Colonic mucosa (tissue), 4 donors: ENCODE results near the gene MEI1. TPM values are rescaled to one million over a fixed set of nuclear protein-coding genes. Genes with fewer than 3 reads are reported as not detected.
A peak's percentile ranks its signal among the peaks of the same experiment; 100 is the strongest.

Source experiments
- DNase-seq: peaks from one replicate; pipeline ENCODE4 v3.0.0-alpha.2; 2020
- H3K27ac ChIP-seq: fragments of 200-600 bp; one replicate; pipeline ENCODE4 v1.8.0; 2021
- H3K27me3 ChIP-seq: fragments of 200-600 bp; one replicate; pipeline ENCODE4 v1.8.0; 2021
- H3K36me3 ChIP-seq: fragments of 200-600 bp; one replicate; pipeline ENCODE4 v1.8.0; 2021
- H3K4me1 ChIP-seq: fragments of 200-600 bp; one replicate; pipeline ENCODE4 v1.8.0; 2021; ENCODE audit warnings: mild to moderate bottlenecking
- H3K4me3 ChIP-seq: fragments of 200-600 bp; one replicate; pipeline ENCODE4 v1.8.0; 2021
- H3K9ac ChIP-seq, 2 donors: one replicate each; pipeline ENCODE4 v1.7.0; 2013; ENCODE audit warnings: control low read depth in 2 of 2, low read depth in 2 of 2, low read length in 2 of 2
- H3K9me3 ChIP-seq: fragments of 200-600 bp; one replicate; pipeline ENCODE4 v1.8.0; 2021
- intact Hi-C: fragments of 100-400 bp; cut with DNase I; formaldehyde crosslinking; loops from one replicate; pipeline ENCODE4 v1.14.1; 2022
- total RNA-seq, 2 donors: library from RNA; stranded (reverse); fragmentation: NEBNext Ultra II Directional in 1 of 2; extraction: Animal tissue kit (Norgen Biotek cat#: 25700) in 1 of 2; gene quantifications; one replicate each; pipeline ENCODE4 v1.2.1, GENCODE V29; 2021
- TF ChIP-seq, protein P1 (sequence below): fragments of 200-600 bp; IDR thresholded peaks from one replicate; pipeline ENCODE4 v1.8.0; 2022; ENCODE audit warnings: antibody characterized with exemption, mild to moderate bottlenecking
- donor health status: healthy.
- donor health status: DM: no; HTN: no; CAD: no.
- donor health status: DM: no; HTN: no; CAD: no.

Gene MEI1
- total RNA-seq, 2 donors from 2014 or later: 1.8 to 1.9 TPM

DNA sequence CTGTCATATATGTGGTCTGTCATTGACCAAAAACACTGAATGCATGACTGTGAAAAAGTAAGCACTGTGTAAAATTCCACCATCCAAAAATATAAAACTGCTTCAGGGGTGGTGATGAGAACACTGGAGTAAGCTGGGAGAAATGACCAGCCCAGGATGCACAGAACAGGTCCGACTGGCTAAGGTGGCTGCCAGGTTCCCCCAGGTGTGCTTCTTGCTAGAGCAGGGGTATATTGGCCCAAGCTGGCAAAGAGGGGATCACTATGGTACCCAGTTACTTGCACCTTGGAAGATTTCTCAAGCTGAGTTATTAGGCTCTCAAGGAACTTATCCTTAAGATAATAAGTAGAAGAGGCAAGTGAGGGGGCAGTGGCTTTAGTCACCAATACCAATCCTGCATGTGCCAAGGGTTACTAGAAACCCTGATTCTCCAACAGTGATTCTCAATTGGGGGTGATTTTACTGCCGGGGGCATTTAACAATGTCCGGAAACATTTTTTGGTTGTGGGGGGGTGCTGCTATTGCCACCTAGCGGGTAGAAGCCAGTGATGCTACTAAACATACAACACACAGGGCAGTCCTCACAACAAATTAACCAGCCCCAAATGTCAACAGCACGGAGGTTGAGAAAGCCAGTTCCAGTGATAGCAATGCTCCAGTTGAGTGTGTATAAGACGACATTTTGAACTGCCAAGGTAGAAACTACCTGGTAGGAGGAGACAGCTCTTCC, 26.4 kb upstream of the MEI1 start:
- no peak for DNase-seq
- no peaks in the 10 kb centered on the region for H3K9me3 ChIP-seq
- H3K4me1 ChIP-seq: no peaks in the 10 kb centered on the region
- H3K27ac ChIP-seq: no peak overlapping the region
- TF ChIP-seq, protein P1, sequence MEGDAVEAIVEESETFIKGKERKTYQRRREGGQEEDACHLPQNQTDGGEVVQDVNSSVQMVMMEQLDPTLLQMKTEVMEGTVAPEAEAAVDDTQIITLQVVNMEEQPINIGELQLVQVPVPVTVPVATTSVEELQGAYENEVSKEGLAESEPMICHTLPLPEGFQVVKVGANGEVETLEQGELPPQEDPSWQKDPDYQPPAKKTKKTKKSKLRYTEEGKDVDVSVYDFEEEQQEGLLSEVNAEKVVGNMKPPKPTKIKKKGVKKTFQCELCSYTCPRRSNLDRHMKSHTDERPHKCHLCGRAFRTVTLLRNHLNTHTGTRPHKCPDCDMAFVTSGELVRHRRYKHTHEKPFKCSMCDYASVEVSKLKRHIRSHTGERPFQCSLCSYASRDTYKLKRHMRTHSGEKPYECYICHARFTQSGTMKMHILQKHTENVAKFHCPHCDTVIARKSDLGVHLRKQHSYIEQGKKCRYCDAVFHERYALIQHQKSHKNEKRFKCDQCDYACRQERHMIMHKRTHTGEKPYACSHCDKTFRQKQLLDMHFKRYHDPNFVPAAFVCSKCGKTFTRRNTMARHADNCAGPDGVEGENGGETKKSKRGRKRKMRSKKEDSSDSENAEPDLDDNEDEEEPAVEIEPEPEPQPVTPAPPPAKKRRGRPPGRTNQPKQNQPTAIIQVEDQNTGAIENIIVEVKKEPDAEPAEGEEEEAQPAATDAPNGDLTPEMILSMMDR: no peak
- no peak overlapping the region for H3K4me3 ChIP-seq
- no peak overlapping the region for H3K9ac ChIP-seq
- no peaks in the 10 kb centered on the region for H3K36me3 ChIP-seq
- intact Hi-C loops: no loop called here
- no peaks in the 10 kb centered on the region for H3K27me3 ChIP-seq

DNA sequence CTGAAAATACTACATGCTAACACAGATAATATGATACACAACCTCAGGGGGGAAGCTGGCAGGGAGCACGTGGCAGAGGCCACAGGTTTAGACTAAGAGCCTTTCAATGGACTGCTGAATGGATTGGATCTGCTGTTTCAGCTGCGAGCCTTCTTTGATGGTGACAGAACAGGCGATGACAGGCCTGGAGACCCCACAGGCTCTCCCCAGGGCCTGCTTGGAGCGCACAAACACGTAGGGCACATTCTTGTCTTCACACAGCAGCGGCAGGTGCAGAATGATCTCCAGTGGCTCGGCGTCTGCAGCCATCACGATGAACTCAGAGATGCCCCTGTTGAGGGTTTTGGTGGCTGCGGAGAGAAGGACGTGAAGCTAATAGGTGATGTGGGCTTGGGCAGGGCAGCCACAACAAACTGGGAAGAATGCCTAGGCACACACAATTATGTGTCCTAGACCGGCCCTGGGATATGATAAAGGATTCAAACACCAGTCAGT, 24.4 kb upstream of the MEI1 start:
- no peak overlapping the region for H3K4me3 ChIP-seq
- H3K27me3 ChIP-seq: no peaks in the 10 kb centered on the region
- TF ChIP-seq, protein P1: no peak
- H3K27ac ChIP-seq: no peak overlapping the region
- no peaks in the 10 kb centered on the region for H3K4me1 ChIP-seq
- DNase-seq: no peak
- peaks cover 4% of the 10 kb centered on the region for H3K36me3 ChIP-seq
- no peak overlapping the region for H3K9ac ChIP-seq
- intact Hi-C loops: no loop called here
- no peaks in the 10 kb centered on the region for H3K9me3 ChIP-seq

DNA sequence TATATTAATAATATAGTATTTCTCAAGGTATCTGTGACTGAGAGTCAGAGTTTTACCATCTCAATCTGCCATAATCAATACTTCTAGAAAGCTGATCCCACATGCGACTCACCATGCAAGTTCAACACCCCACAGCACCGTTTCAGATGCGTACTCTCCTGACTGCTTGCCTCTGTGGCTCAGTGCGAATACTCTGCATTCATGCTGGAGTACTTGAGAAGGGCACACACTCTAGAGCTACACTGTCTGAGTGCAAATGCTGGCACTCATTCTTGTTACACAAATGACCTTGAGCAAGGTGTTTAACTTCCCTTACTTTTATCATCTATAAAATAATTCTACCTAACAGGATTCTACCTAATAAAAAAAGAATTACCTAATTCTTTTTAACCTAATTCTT, 23.2 kb upstream of the MEI1 start:
- no peak overlapping the region for H3K4me3 ChIP-seq
- H3K27me3 ChIP-seq: no peaks in the 10 kb centered on the region
- H3K9ac ChIP-seq: no peak overlapping the region
- H3K36me3 ChIP-seq: peaks cover 9% of the 10 kb centered on the region
- H3K4me1 ChIP-seq: no peaks in the 10 kb centered on the region
- no peaks in the 10 kb centered on the region for H3K9me3 ChIP-seq
- intact Hi-C loops: no loop called here
- H3K27ac ChIP-seq: no peak overlapping the region
- no peak for DNase-seq
- TF ChIP-seq, protein P1: no peak

DNA sequence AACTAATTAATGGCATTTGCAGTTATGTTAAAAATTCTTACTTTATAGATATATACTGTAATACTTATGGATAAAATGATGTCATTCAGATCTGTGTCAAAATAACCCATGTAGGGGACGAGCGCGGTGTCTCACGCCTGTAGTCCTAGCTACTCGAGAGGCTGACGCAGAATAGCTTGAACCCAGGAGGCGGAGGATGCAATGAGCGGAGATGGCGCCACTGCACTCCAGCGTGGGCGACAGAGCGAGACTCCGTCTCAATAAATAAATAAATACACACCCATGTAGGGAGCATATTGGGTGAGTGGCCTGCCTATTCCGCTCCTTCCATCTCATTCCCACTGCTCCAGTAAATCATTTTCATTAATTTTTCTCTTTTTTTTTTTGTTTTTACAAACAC, 17.7 kb upstream of the MEI1 start:
- H3K4me1 ChIP-seq: no peaks in the 10 kb centered on the region
- H3K36me3 ChIP-seq: peaks cover 9% of the 10 kb centered on the region
- DNase-seq: no peak
- peak overlapping the region; percentile 76 to 83 for H3K9ac ChIP-seq
- H3K27me3 ChIP-seq: no peaks in the 10 kb centered on the region
- H3K27ac ChIP-seq: peak overlapping the region; percentile 68
- H3K4me3 ChIP-seq: peak overlapping the region; percentile 44
- TF ChIP-seq, protein P1: no peak
- intact Hi-C loops: no loop called here
- H3K9me3 ChIP-seq: no peaks in the 10 kb centered on the region

DNA sequence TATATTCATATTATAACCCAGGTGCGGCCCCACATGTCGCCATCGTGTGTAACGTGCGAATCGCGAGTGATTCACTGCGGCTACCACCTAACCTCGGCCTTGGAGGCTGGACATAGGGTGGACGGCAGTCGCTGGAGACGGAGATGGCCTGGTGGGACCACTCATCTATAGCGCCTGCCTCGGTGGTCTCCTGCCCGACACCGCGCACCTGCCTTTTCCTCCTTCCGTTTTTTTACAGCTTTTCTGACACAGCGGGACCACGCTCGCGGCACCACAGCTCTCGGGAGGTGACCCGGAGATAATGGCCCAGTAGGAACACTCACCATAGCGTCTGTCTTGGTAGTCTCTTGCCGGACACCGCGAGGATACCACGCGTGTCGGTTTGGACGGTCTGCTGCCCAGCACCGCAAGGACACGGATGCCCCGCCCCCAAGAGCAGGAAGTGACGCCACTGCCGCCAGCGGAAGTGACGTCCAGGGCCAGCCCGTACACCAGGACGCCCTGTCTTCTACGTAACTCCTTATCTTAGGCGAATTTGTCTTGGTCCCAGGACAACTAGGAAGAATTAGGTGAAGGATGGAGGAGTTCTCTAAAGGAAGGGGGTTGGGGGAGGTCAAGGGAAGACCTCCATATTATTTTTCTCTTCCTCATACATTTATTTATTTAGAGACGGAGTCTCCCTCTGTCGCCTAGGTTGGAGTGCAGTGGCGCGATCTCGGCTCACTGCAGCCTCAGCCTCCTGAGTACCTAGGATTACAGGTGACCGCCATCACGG, 17.1 kb upstream of the MEI1 start:
- TF ChIP-seq, protein P1: no peak
- intact Hi-C loops: no loop called here
- peak overlapping the region; percentile 76 to 83 for H3K9ac ChIP-seq
- no peaks in the 10 kb centered on the region for H3K9me3 ChIP-seq
- peak overlapping the region; percentile 44 for H3K4me3 ChIP-seq
- DNase-seq: peak; percentile 89
- H3K4me1 ChIP-seq: peaks cover under 1% of the 10 kb centered on the region
- no peaks in the 10 kb centered on the region for H3K27me3 ChIP-seq
- peaks cover 9% of the 10 kb centered on the region for H3K36me3 ChIP-seq
- H3K27ac ChIP-seq: peak overlapping the region; percentile 68
